Stimulated activated CD8-positive, alpha-beta memory T cell treated with anti-CD3 and anti-CD28 coated beads, Interleukin-2, amount 100 ng/mL, for 48 hours (primary cell): ENCODE data around the gene PCDHB4.
"Not testable (repeated sequence)": the region's sequence is repeated elsewhere in the genome, so short reads cannot be mapped to it uniquely, and the experiment has no call there.

ENCODE experiments used
- DNase-seq, 2 donors: peaks; one replicate each; pipeline ENCODE4 v3.0.0-alpha.2; 2020; ENCODE audit warnings: low read depth in 2 of 2

PCDHB4 gene

DNA sequence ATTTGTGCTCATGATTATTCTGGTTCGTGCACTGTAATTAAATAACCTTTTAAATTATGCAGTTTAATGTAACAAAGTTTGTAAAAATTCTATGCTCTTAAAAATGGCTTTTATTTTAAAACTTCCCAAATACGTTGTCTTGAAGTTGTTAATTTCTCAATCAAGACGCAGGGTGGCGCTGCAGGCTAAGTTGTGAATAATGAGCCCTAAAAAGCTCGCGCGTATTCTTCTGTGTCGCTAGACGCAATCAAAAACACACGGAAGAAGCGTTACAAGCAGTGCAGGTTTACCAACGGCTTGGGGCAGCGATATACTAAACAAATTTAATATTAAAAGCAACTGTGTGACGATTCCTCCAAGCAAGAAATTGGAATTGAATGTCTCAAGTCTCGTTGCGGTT lies at the start of gene PCDHB4:
PCDHB4 (plus strand) TSS at position 256 of the 400 bp plus-strand sequence. CDS start 181 bp downstream, outside the sequence.
- DNase-seq, result no peak

DNA sequence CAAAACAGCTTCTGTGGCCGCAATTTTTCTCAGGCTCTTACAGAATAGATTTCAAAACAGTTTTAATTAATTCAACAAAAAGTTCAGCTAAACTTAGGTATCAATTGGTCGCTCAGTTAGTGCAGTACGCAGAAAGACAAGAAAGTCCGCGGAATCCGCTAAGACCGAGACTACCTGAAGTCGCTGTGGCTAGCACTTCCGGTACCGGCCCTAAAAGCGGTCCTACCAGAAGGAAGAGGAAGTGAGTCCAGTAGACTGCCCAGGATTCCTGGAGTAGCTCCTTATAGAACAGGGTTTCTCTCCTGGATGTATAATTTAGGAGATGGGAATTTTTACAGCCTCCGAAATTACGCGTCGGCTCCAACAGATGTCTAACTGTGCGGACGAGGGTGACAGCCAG lies 43.8 kb upstream of the PCDHB4 start:
- no peak for DNase-seq

DNA sequence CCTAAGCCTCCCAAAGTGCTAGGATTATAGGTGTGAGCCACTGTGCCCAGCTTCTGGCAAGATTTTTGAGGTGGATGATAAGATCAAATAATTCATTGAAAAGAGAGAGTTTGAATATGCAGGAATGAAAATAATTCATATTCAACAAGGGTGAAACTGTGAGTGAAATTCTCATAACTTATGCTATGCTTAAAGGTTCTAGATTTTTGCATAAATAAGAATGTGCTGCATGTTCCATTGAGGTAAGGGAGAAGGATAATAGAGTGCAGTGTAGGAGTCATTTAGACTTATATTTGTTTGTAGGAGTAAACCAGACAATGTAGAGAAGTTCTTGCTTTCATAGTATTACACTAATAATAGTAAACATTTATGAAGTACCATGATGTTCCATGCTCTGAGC lies 39.4 kb upstream of the PCDHB4 start:
- no peak for DNase-seq

DNA sequence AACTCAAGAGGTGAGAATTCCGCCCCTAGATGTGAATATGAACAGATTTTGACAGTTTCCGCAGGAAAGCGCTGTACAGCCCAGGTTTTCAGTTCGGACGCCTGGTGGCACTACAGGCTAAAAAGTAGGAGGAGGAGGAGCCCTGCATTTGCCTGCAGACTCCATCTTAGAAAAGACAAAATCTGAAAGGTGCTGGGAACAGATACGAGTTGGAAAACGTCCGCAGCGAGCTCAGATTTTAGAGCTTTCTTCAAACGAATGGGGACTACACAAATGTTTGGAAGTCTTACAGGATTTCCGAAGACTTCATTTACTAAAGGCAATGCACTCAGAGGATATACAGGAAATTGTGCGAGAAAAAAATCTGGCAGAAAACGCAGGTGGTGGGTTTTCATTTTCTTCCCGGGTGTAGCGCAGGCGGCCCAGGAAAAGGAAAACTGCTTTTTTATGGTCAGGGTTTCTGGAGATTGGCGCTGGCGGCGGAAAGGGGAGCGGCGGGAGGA lies 37.1 kb upstream of the PCDHB4 start:
- peak in 1 of 2 donors; percentile 1 for DNase-seq

DNA sequence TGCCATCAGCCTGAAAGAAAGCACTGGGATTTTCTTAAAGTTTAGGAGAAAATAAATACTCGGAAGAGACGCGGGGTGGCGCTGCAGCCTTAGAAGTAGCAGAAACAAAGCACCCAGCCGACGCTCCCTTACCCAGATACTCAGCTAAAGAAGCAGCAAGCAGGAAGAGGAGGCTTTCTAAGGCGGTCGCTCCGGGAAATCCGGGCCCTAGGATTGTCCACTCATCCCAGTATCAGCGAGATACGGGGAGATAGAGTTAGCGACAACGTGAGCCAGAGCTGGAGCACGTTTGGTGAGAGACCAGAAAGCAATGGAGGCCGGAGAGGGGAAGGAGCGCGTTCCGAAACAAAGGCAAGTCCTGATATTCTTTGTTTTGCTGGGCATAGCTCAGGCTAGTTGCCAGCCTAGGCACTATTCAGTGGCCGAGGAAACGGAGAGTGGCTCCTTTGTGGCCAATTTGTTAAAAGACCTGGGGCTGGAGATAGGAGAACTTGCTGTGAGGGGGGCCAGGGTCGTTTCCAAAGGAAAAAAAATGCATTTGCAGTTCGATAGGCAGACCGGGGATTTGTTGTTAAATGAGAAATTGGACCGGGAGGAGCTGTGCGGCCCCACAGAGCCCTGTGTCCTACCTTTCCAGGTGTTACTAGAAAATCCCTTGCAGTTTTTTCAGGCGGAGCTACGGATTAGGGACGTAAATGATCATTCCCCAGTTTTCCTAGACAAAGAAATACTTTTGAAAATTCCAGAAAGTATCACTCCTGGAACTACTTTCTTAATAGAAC lies 26.9 kb upstream of the PCDHB4 start, which contains the start of gene PCDHB2:
PCDHB2 (plus strand) TSS at position 135 of the 782 bp plus-strand sequence; CDS start at position 311, 176 bp downstream.
- DNase-seq, result no peak

DNA sequence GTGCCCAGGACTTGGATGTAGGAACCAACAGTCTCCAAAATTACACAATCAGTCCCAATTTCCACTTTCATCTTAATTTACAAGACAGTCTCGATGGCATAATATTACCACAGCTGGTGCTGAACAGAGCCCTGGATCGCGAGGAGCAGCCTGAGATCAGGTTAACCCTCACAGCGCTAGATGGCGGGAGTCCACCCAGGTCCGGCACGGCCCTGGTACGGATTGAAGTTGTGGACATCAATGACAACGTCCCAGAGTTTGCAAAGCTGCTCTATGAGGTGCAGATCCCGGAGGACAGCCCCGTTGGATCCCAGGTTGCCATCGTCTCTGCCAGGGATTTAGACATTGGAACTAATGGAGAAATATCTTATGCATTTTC lies 26.4 kb upstream of the PCDHB4 start:
- no peak for DNase-seq

DNA sequence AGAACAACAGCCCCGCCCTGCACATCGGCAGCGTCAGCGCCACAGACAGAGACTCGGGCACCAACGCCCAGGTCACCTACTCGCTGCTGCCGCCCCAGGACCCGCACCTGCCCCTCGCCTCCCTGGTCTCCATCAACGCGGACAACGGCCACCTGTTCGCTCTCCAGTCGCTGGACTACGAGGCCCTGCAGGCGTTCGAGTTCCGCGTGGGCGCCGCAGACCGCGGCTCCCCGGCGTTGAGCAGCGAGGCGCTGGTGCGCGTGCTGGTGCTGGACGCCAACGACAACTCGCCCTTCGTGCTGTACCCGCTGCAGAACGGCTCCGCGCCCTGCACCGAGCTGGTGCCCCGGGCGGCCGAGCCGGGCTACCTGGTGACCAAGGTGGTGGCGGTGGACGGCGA lies 25.4 kb upstream of the PCDHB4 start:
- not testable (repeated sequence) for DNase-seq

DNA sequence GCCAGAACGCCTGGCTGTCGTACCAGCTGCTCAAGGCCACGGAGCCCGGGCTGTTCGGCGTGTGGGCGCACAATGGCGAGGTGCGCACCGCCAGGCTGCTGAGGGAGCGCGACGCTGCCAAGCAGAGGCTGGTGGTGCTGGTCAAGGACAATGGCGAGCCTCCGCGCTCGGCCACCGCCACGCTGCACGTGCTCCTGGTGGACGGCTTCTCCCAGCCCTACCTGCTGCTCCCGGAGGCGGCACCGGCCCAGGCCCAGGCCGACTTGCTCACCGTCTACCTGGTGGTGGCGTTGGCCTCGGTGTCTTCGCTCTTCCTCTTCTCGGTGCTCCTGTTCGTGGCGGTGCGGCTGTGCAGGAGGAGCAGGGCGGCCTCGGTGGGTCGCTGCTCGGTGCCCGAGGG lies 25.0 kb upstream of the PCDHB4 start:
- not testable (repeated sequence) for DNase-seq

DNA sequence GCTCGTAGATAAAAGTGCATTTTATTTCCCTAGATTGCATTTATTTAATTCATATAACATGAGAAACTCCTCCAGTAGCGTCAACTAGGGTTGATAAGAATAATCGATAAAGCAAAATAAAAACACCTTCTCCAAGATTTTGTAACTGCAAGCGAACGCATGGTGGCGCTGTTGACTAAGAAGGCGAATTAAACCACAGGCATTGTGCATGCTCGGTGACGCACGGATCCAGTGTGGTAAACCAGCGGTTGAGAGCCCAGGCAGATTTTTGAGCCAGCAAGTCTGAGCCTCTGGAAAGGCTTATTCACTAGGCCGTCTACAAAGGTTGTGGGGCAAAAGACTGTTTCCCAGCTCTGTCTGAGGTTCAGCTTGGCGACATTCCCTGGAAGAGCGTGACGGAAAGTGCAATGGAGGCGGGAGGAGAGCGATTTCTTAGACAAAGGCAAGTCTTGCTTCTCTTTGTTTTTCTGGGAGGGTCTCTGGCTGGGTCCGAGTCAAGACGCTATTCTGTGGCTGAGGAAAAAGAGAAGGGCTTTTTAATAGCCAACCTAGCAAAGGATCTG lies 21.3 kb upstream of the PCDHB4 start, which contains the start of gene PCDHB3:
PCDHB3 (plus strand) TSS at position 231 of the 563 bp plus-strand sequence; CDS start at position 408, 177 bp downstream.
- DNase-seq, result peak; percentile 21 to 37

DNA sequence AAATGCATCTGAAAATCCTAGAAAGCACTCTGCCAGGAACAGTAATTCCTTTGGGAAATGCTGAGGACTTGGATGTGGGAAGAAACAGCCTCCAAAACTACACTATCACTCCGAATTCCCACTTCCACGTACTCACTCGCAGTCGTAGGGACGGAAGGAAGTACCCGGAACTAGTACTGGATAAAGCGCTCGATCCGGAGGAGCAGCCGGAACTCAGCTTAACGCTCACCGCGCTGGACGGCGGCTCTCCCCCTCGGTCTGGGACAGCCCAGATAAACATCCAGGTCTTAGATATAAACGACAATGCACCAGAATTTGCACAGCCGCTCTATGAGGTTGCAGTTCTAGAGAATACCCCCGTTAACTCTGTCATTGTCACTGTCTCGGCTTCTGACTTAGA lies 20.6 kb upstream of the PCDHB4 start:
- DNase-seq, result no peak

DNA sequence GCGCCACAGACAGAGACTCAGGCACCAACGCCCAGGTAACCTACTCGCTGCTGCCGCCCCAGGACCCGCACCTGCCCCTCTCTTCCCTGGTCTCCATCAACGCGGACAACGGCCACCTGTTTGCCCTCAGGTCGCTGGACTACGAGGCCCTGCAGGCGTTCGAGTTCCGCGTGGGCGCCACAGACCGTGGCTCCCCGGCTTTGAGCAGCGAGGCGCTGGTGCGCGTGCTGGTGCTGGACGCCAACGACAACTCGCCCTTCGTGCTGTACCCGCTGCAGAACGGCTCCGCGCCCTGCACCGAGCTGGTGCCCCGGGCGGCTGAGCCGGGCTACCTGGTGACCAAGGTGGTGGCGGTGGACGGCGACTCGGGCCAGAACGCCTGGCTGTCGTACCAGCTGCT lies 19.5 kb upstream of the PCDHB4 start:
- DNase-seq, result not testable (repeated sequence)

DNA sequence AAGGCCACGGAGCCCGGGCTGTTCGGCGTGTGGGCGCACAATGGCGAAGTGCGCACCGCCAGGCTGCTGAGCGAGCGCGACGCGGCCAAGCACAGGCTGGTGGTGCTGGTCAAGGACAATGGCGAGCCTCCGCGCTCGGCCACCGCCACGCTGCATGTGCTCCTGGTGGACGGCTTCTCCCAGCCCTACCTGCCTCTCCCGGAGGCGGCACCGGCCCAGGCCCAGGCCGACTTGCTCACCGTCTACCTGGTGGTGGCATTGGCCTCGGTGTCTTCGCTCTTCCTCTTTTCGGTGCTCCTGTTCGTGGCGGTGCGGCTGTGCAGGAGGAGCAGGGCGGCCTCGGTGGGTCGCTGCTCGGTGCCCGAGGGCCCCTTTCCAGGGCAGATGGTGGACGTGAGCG lies 19.1 kb upstream of the PCDHB4 start:
- DNase-seq, result not testable (repeated sequence)

DNA sequence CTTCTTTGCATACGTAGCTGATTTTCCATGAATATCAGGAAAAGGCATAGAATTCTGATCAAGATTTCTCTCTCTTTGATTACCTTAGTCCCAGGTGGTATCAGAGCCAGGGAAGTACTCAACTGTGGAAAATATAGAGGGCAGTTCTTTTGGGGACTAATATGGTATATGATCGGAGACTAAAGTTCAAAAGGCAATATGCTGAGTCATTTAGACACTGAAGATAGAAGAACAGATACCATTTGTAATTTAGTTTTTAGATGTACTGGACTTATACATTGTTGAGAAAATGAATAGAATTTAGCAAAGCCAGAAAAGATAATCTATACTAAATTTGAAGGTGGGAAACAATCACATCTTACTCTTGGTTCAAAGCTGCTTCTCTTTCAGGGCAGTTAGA lies 16.3 kb upstream of the PCDHB4 start:
- DNase-seq, result no peak

DNA sequence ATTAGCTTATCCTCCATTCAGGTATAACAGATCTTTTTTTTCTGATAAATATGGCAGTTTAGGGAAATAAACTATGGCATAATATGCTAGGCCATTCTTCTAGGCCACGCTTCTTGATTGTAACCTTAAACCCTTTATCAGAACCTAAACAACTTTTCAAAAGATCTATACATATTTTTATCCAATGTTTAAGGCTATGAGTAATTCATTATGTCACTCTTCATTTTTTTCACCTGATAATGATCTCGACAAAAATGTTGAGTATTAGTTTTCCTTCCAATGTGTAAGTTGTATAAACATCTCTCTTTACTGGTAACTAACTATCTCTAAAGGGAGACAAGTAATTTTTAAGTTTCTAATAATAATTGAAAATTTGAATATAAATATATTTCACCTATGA lies 2.4 kb upstream of the PCDHB4 start:
- no peak for DNase-seq

DNA sequence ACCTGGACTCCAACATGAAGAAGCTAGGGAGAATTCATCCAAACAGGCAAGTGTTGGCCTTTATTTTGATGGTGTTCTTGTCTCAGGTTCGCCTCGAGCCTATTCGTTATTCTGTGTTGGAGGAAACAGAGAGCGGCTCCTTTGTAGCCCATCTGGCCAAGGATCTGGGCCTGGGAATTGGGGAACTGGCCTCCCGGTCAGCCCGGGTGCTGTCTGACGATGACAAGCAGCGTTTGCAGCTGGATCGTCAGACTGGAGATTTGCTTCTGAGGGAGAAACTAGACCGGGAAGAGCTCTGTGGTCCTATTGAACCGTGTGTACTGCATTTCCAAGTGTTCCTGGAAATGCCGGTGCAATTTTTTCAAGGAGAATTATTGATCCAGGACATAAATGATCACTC lies 367 bp downstream of the PCDHB4 start:
- DNase-seq, result no peak

DNA sequence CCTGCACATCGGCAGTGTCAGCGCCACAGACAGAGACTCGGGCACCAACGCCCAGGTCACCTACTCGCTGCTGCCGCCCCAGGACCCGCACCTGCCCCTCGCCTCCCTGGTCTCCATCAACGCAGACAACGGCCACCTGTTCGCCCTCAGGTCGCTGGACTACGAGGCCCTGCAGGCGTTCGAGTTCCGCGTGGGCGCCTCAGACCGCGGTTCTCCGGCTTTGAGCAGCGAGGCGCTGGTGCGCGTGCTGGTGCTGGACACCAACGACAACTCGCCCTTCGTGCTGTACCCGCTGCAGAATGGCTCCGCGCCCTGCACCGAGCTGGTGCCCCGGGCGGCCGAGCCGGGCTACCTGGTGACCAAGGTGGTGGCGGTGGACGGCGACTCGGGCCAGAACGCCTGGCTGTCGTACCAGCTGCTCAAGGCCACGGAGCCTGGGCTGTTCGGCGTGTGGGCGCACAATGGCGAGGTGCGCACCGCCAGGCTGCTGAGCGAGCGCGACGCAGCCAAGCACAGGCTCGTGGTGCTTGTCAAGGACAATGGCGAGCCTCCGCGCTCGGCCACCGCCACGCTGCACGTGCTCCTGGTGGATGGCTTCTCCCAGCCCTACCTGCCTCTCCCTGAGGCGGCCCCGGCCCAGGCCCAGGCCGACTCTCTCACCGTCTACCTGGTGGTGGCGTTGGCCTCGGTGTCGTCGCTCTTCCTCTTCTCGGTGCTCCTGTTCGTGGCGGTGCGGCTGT lies 1.9 kb downstream of the PCDHB4 start:
- not testable (repeated sequence) for DNase-seq

DNA sequence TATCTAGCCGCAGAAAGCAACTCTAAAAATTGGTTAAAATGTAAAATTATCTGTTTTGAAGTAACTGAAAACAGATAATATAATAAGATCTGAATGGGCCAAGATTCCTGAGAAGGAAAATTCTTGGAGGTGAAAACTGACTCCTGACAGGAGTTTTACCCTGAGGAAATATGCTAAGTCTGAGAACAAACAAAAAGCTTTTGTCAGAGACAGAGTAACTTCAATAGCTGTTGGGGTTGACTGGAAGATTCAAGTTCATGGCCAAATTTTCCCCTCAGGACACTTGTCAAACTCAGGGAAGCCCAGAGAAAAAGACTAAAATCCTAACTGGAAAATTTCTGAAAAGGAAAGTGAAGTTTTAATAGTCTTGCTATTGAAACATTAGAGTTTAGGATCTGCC lies 5.7 kb downstream of the PCDHB4 start:
- no peak for DNase-seq

DNA sequence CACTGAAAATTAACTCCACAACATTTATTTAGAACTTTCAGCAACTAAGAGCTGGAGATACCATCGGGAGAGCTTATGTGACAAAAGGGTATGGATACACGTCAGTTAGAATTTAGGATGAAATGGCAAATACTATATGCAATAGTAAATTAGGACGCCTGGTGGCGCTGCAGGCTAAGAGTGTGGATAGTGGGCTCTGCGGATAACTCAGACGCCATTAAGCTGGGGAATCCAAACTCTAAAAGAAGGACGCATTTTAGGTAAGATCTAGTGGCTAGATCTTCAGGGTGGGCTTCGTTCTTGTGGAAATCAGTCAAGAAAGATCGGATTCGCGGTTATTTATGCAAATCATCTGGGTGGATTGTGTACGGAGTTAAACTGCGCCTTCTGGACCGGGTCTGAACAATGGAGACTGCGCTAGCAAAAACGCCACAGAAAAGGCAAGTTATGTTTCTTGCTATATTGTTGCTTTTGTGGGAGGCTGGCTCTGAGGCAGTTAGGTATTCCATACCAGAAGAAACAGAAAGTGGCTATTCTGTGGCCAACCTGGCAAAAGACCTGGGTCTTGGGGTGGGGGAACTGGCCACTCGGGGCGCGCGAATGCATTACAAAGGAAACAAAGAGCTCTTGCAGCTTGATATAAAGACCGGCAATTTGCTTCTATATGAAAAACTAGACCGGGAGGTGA lies 13.6 kb downstream of the PCDHB4 start, which contains the start of gene PCDHB5:
PCDHB5 (plus strand) TSS at position 177 of the 688 bp plus-strand sequence; CDS start at position 406, 229 bp downstream.
- no peak for DNase-seq

DNA sequence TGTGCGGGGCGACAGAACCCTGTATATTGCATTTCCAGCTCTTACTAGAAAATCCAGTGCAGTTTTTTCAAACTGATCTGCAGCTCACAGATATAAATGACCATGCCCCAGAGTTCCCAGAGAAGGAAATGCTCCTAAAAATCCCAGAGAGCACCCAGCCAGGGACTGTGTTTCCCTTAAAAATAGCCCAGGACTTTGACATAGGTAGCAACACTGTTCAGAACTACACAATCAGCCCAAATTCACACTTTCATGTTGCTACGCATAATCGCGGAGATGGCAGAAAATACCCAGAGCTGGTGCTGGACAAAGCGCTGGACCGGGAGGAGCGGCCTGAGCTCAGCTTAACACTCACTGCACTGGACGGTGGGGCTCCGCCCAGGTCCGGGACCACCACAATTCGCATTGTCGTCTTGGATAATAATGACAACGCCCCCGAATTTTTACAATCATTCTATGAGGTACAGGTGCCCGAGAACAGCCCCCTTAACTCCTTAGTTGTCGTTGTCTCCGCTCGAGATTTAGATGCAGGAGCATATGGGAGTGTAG lies 14.2 kb downstream of the PCDHB4 start:
- no peak for DNase-seq

DNA sequence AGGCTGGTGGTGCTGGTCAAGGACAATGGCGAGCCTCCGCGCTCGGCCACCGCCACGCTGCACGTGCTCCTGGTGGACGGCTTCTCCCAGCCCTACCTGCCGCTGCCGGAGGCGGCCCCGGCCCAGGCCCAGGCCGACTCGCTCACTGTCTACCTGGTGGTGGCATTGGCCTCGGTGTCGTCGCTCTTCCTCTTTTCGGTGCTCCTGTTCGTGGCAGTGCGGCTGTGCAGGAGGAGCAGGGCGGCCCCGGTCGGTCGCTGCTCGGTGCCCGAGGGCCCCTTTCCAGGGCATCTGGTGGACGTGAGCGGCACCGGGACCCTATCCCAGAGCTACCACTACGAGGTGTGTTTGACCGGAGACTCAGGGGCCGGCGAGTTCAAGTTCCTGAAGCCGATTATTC lies 15.7 kb downstream of the PCDHB4 start:
- not testable (repeated sequence) for DNase-seq

DNA sequence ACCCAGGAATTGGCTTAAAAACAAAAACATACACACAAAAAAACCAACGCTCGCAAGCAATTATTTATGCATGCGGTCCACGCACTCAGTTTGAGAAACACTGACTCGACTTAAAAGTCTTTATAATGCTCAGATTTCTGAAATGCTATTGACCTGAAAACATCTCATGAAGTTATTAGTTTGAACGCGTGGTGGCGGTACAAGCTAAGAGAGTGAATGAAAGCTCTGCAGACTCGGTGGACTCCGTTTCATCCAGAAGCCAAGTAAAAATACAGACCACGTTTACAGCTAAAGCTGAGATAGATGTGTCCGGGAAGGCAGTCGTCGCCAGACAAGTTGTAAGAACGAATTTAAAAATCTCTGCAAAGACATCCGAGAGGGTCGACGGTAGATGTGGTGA lies 28.2 kb downstream of the PCDHB4 start, which contains the start of gene PCDHB6:
PCDHB6 (plus strand) TSS at position 246 of the 400 bp plus-strand sequence. CDS start 201 bp downstream, outside the sequence.
- DNase-seq, result no peak
